HepG2 (cell line): Measurements from ENCODE around the gene RSPH9. TPM values are rescaled to one million over a fixed set of nuclear protein-coding genes. Genes with fewer than 3 reads are reported as not detected.

Experiments used
- FOXA1 ChIP-seq, 2 experiments: fragments of 450-650 bp in 1 of 2; sonication (generic) in 1 of 2; formaldehyde crosslinking in 1 of 2; IDR thresholded peaks; 2 replicates each; pipeline versions ENCODE4 v1.4.0 to v1.6.1; 2016 to 2020; ENCODE audit warnings: missing genetic modification reagents in 1 of 2
- HDAC2 ChIP-seq: sonication (generic); formaldehyde crosslinking; IDR thresholded peaks from 2 replicates; pipeline ENCODE4 v1.4.0; 2020; ENCODE audit warnings: missing genetic modification reagents
- HOXA3 ChIP-seq: sonication (generic); formaldehyde crosslinking; IDR thresholded peaks from 2 replicates; pipeline ENCODE4 v1.5.0; 2020; ENCODE audit warnings: missing genetic modification reagents
- KDM5B ChIP-seq: sonication (generic); formaldehyde crosslinking; IDR thresholded peaks from 2 replicates; pipeline ENCODE4 v1.4.0; 2020; ENCODE audit warnings: missing genetic modification reagents, mild to moderate bottlenecking, borderline replicate concordance
- NFAT5 ChIP-seq: sonication (generic); formaldehyde crosslinking; IDR thresholded peaks from 2 replicates; pipeline ENCODE4 v1.4.0; 2020; ENCODE audit warnings: missing genetic modification reagents
- NR1H2 ChIP-seq: sonication (generic); formaldehyde crosslinking; IDR thresholded peaks from 2 replicates; pipeline ENCODE4 v1.8.1; 2022; ENCODE audit warnings: low read depth, missing genetic modification reagents, borderline replicate concordance
- PPARG ChIP-seq: conservative IDR thresholded peaks from 2 replicates; pipeline ENCODE4 v1.6.1; 2016; ENCODE audit warnings: missing biosample characterization, missing genetic modification reagents
- RAD21 ChIP-seq: fragments of 450-650 bp; formaldehyde crosslinking; IDR thresholded peaks from 2 replicates; pipeline ENCODE4 v1.5.0; 2020; ENCODE audit warnings: mild to moderate bottlenecking
- SAFB2 ChIP-seq: sonication (generic); formaldehyde crosslinking; IDR thresholded peaks from 2 replicates; pipeline ENCODE4 v1.5.1; 2020; ENCODE audit warnings: missing genetic modification reagents, low read depth, mild to moderate bottlenecking, borderline replicate concordance
- SIX1 ChIP-seq: sonication (generic); formaldehyde crosslinking; IDR thresholded peaks from 2 replicates; pipeline ENCODE4 v1.4.0; 2020; ENCODE audit warnings: missing genetic modification reagents, borderline replicate concordance
- TCF7L2 ChIP-seq: IDR thresholded peaks from 2 replicates; pipeline ENCODE4 v1.6.1; 2011; ENCODE audit warnings: mild to moderate bottlenecking, low read depth, low read length, moderate library complexity
- ZFP36L1 ChIP-seq: sonication (generic); formaldehyde crosslinking; IDR thresholded peaks from 2 replicates; pipeline ENCODE4 v1.8.0; 2022; ENCODE audit warnings: mild to moderate bottlenecking, missing genetic modification reagents, moderate library complexity
- ZNF3 ChIP-seq: IDR thresholded peaks from 2 replicates; pipeline ENCODE4 v1.7.0; 2017; ENCODE audit warnings: inconsistent platforms
- ZSCAN5A ChIP-seq: sonication (generic); formaldehyde crosslinking; IDR thresholded peaks from 2 replicates; pipeline ENCODE4 v1.8.0; 2022; ENCODE audit warnings: mild to moderate bottlenecking, missing genetic modification reagents, borderline replicate concordance
- polyA plus RNA-seq, 8 experiments: library from polyadenylated mRNA; depleted of rRNA in 3 of 8; stranded (reverse) in 7 of 8; unstranded in 1 of 8; fragments of >200 nt; fragmentation: Illumina TruSeq in 4 of 8; extraction: Trizol in 4 of 8; gene quantifications; 2 replicates each; pipeline versions ENCODE4 v1.2.1 to v1.2.3, GENCODE V29; 2011 to 2016; ENCODE audit warnings: low read depth in 4 of 8, missing spikeins in 1 of 8, mixed read lengths in 1 of 8; ENCODE audit not compliant: insufficient read depth in 1 of 8
- total RNA-seq, 5 experiments: library from RNA; depleted of rRNA; stranded (reverse); fragments of >200 nt; fragmentation: Illumina TruSeq; extraction: Trizol; gene quantifications; 2 replicates each; pipeline ENCODE4 v1.2.3, GENCODE V29; 2016; ENCODE audit warnings: low read depth in 1 of 5
- TF ChIP-seq, protein P1 (sequence below), 2 experiments: IDR thresholded peaks; 2 replicates each; pipeline ENCODE4 v1.6.1; 2011 to 2012; ENCODE audit warnings: low read length in 2 of 2, borderline replicate concordance in 1 of 2, low read depth in 1 of 2, mild to moderate bottlenecking in 1 of 2, moderate library complexity in 1 of 2
- TF ChIP-seq, protein P2 (sequence below): sonication (generic); formaldehyde crosslinking; IDR thresholded peaks from 2 replicates; pipeline ENCODE4 v1.4.0; 2020; ENCODE audit warnings: missing genetic modification reagents

RSPH9 gene
- total and polyA plus RNA-seq, 2 of the 13 experiments (the other 11 are each of a cell fraction or from before 2014, with no cell fraction given): 0.04 TPM; not detected in 1

- TF ChIP-seq NFAT5 (CRISPR knock-in tag) (peak; percentile 90; the same call in 1 of the 2 replicates), ZSCAN5A (CRISPR knock-in tag) (no peak; the same call in 1 of the 2 replicates), NR1H2 (CRISPR knock-in tag) (no peak), HDAC2 (CRISPR knock-in tag) (peak; percentile 49), KDM5B (peak; percentile 77), SIX1 (CRISPR knock-in tag) (peak; percentile 96), PPARG (CRISPR knock-in tag) (peak; percentile 49), ZNF3 (CRISPR knock-in tag) (no peak; the same call in 1 of the 2 replicates), ZFP36L1 (CRISPR knock-in tag) (no peak; the same call in 1 of the 2 replicates), FOXA1 (IDR thresholded peaks at IDR 0.05) (no peak), FOXA1 (CRISPR knock-in tag; IDR thresholded peaks at IDR 0.05) (0 out of 2 replicates have a peak, but pooled peaks have one; percentile 7), TCF7L2 (no peak), RAD21 (0 out of 2 replicates have a peak, but pooled peaks have one; percentile 15), HOXA3 (peak; percentile 9; the same call in 1 of the 2 replicates), SAFB2 (CRISPR knock-in tag) (no peak; the same call in 1 of the 2 replicates)
- TF ChIP-seq, protein P1, sequence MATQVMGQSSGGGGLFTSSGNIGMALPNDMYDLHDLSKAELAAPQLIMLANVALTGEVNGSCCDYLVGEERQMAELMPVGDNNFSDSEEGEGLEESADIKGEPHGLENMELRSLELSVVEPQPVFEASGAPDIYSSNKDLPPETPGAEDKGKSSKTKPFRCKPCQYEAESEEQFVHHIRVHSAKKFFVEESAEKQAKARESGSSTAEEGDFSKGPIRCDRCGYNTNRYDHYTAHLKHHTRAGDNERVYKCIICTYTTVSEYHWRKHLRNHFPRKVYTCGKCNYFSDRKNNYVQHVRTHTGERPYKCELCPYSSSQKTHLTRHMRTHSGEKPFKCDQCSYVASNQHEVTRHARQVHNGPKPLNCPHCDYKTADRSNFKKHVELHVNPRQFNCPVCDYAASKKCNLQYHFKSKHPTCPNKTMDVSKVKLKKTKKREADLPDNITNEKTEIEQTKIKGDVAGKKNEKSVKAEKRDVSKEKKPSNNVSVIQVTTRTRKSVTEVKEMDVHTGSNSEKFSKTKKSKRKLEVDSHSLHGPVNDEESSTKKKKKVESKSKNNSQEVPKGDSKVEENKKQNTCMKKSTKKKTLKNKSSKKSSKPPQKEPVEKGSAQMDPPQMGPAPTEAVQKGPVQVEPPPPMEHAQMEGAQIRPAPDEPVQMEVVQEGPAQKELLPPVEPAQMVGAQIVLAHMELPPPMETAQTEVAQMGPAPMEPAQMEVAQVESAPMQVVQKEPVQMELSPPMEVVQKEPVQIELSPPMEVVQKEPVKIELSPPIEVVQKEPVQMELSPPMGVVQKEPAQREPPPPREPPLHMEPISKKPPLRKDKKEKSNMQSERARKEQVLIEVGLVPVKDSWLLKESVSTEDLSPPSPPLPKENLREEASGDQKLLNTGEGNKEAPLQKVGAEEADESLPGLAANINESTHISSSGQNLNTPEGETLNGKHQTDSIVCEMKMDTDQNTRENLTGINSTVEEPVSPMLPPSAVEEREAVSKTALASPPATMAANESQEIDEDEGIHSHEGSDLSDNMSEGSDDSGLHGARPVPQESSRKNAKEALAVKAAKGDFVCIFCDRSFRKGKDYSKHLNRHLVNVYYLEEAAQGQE (IDR thresholded peaks at IDR 0.05; ENCODE audit: borderline replicate concordance in 1 of 2, low read depth in 1 of 2, low read length in 2 of 2): no peak
- TF ChIP-seq, protein P2, sequence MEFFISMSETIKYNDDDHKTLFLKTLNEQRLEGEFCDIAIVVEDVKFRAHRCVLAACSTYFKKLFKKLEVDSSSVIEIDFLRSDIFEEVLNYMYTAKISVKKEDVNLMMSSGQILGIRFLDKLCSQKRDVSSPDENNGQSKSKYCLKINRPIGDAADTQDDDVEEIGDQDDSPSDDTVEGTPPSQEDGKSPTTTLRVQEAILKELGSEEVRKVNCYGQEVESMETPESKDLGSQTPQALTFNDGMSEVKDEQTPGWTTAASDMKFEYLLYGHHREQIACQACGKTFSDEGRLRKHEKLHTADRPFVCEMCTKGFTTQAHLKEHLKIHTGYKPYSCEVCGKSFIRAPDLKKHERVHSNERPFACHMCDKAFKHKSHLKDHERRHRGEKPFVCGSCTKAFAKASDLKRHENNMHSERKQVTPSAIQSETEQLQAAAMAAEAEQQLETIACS (CRISPR knock-in tag): no peak; the same call in 1 of the 2 replicates
These were observed 15.1 kb upstream of the RSPH9 start (continued) for GRCh38 chr6:43629505-43630300.
